CD14-positive monocyte (primary cell): ENCODE results near the gene HYKK. TPM values are rescaled to one million over a fixed set of nuclear protein-coding genes. Genes with fewer than 3 reads are reported as not detected.

Source experiments
- DNase-seq, 3 donors: peaks; one replicate each; pipeline ENCODE4 v3.0.0-alpha.2; 2011 to 2022
- H2AFZ ChIP-seq: 2 replicates; pipeline ENCODE4 v1.6.0; 2012; ENCODE audit warnings: mild to moderate bottlenecking, low read depth, low read length, inconsistent platforms; ENCODE audit not compliant: insufficient read depth, poor library complexity, severe bottlenecking
- H3K27ac ChIP-seq, 2 donors: 1 replicate in 1 of 2; 2 replicates in 1 of 2; pipeline ENCODE4 v1.5.1; 2012 to 2013; ENCODE audit warnings: low read length in 2 of 2, control low read depth in 1 of 2, inconsistent platforms in 1 of 2, low read depth in 1 of 2, mild to moderate bottlenecking in 1 of 2
- H3K27me3 ChIP-seq, 2 donors: one replicate each; pipeline versions ENCODE4 v1.6.0 to v1.6.1; 2011 to 2013; ENCODE audit warnings: low read length in 2 of 2; ENCODE audit not compliant: control insufficient read depth in 2 of 2, insufficient read depth in 2 of 2
- H3K36me3 ChIP-seq, 2 donors: replicated peaks in 1 of 2; 1 replicate in 1 of 2; 2 replicates in 1 of 2; pipeline versions ENCODE4 v1.5.1 to v1.6.1; 2012 to 2013; ENCODE audit warnings: low read length in 2 of 2, control low read depth in 1 of 2, inconsistent platforms in 1 of 2, mild to moderate bottlenecking in 1 of 2; ENCODE audit not compliant: insufficient read depth in 2 of 2, control insufficient read depth in 1 of 2
- H3K4me1 ChIP-seq, 2 donors: 1 replicate in 1 of 2; 2 replicates in 1 of 2; pipeline versions ENCODE4 v1.5.1 to v1.6.1; 2012 to 2013; ENCODE audit warnings: low read length in 2 of 2, control low read depth in 1 of 2, inconsistent platforms in 1 of 2, mild to moderate bottlenecking in 1 of 2, moderate library complexity in 1 of 2; ENCODE audit not compliant: insufficient read depth in 2 of 2, control insufficient read depth in 1 of 2
- H3K4me2 ChIP-seq: replicated peaks from 2 replicates; pipeline ENCODE3; 2012; ENCODE audit warnings: low read length, moderate library complexity, mild to moderate bottlenecking; ENCODE audit not compliant: poor library complexity, severe bottlenecking; ENCODE audit errors: extremely low read depth
- H3K4me3 ChIP-seq, 3 experiments: fragments of 200-600 bp in 1 of 3; sonication (generic) in 1 of 3; replicated peaks in 1 of 3; 1 replicate in 2 of 3; 2 replicates in 1 of 3; pipeline ENCODE4 v1.5.1; 2011 to 2013; ENCODE audit warnings: low read length in 3 of 3, mild to moderate bottlenecking in 3 of 3, control low read depth in 2 of 3, low read depth in 2 of 3, inconsistent platforms in 1 of 3, moderate library complexity in 1 of 3
- H3K79me2 ChIP-seq: 2 replicates; pipeline ENCODE4 v1.6.0; 2012; ENCODE audit warnings: mild to moderate bottlenecking, control low read depth, inconsistent platforms, low read length, moderate library complexity; ENCODE audit not compliant: insufficient read depth
- H3K9ac ChIP-seq: 2 replicates; pipeline ENCODE4 v1.6.0; 2017; ENCODE audit warnings: low read length, mild to moderate bottlenecking; ENCODE audit not compliant: insufficient read depth, poor library complexity, severe bottlenecking
- H3K9me3 ChIP-seq, 2 donors: replicated peaks in 1 of 2; 1 replicate in 1 of 2; 2 replicates in 1 of 2; pipeline versions ENCODE4 v1.5.1 to v1.6.1; 2012 to 2013; ENCODE audit warnings: low read length in 2 of 2, control low read depth in 1 of 2; ENCODE audit not compliant: control insufficient read depth in 1 of 2, insufficient read depth in 1 of 2
- H4K20me1 ChIP-seq: 2 replicates; pipeline ENCODE4 v1.6.0; 2012; ENCODE audit warnings: mild to moderate bottlenecking, low read length, control low read depth, moderate library complexity; ENCODE audit not compliant: insufficient read depth
- H3K27ac Mint-ChIP-seq, 7 donors: one replicate each; pipeline ENCODE4 v1.8.0; 2020; ENCODE audit warnings: mild to moderate bottlenecking in 7 of 7, mixed read lengths in 7 of 7, moderate library complexity in 6 of 7, inconsistent platforms in 2 of 7
- H3K27me3 Mint-ChIP-seq, 3 donors: one replicate each; pipeline ENCODE4 v1.8.0; 2021 to 2022; ENCODE audit warnings: low read depth in 3 of 3, mild to moderate bottlenecking in 3 of 3, mixed read lengths in 3 of 3, moderate library complexity in 3 of 3, inconsistent platforms in 1 of 3
- H3K36me3 Mint-ChIP-seq, 2 donors: one replicate each; pipeline ENCODE4 v1.8.0; 2020; ENCODE audit warnings: mixed read lengths in 2 of 2, inconsistent platforms in 1 of 2, mild to moderate bottlenecking in 1 of 2
- H3K4me1 Mint-ChIP-seq: one replicate; pipeline ENCODE4 v1.8.0; 2020; ENCODE audit warnings: mild to moderate bottlenecking, mixed read lengths
- H3K4me3 Mint-ChIP-seq, 2 donors: one replicate each; pipeline ENCODE4 v1.8.0; 2020; ENCODE audit warnings: mild to moderate bottlenecking in 2 of 2, mixed read lengths in 2 of 2, moderate library complexity in 1 of 2
- H3K9me3 Mint-ChIP-seq, 7 donors: one replicate each; pipeline ENCODE4 v1.8.0; 2020 to 2022; ENCODE audit warnings: mixed read lengths in 7 of 7, mild to moderate bottlenecking in 6 of 7, moderate library complexity in 6 of 7, inconsistent platforms in 2 of 7
- WGBS: methylation state at CpG from one replicate; pipeline ENCODE4 v1.1.5; 2013; ENCODE audit warnings: missing lambda C conversion rate; ENCODE audit not compliant: insufficient coverage; 5-methylcytosine and 5-hydroxymethylcytosine counted together
- intact Hi-C, 2 donors: fragments of 100-400 bp; cut with micrococcal nuclease; formaldehyde crosslinking; loops; one replicate each; pipeline versions ENCODE4 v1.15.0 to v1.15.1; 2023
- polyA plus RNA-seq, 3 donors: library from polyadenylated mRNA; depleted of rRNA in 1 of 3; unstranded in 2 of 3; stranded (reverse) in 1 of 3; fragments of 300-500 nt in 2 of 3; fragments of >200 nt in 1 of 3; fragmentation: Illumina TruSeq in 2 of 3; gene quantifications; 1 replicate in 2 of 3; 2 replicates in 1 of 3; pipeline ENCODE4 v1.2.3, GENCODE V29; 2012 to 2021
- TF ChIP-seq, protein P1 (sequence below): fragments of 200-600 bp; IDR thresholded peaks from one replicate; pipeline ENCODE4 v1.8.0; 2022; ENCODE audit warnings: antibody characterized with exemption, mild to moderate bottlenecking

HYKK gene
- polyA plus RNA-seq, 3 donors = 0.04 TPM; not detected in 2

DNA sequence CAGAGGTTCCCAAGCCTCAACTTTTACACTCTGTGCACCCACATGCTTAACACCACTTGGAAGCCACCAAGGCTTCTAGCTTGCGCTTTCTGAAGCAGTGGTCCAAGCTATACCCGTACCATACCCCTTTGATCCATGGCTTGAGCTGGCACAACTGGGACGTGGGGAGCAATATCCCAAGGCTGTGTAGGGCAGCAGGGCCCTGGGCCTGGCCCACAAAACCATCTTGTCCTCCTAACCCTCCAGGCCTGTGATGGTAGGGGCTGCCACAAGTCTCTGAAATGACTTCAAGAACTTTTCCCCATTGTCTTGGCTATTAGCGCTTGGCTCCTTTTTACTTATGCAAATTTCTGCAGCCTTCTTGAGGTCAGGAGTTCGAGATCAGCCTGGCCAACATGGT is 16.9 kb downstream of the HYKK start:
- TF ChIP-seq, protein P1, sequence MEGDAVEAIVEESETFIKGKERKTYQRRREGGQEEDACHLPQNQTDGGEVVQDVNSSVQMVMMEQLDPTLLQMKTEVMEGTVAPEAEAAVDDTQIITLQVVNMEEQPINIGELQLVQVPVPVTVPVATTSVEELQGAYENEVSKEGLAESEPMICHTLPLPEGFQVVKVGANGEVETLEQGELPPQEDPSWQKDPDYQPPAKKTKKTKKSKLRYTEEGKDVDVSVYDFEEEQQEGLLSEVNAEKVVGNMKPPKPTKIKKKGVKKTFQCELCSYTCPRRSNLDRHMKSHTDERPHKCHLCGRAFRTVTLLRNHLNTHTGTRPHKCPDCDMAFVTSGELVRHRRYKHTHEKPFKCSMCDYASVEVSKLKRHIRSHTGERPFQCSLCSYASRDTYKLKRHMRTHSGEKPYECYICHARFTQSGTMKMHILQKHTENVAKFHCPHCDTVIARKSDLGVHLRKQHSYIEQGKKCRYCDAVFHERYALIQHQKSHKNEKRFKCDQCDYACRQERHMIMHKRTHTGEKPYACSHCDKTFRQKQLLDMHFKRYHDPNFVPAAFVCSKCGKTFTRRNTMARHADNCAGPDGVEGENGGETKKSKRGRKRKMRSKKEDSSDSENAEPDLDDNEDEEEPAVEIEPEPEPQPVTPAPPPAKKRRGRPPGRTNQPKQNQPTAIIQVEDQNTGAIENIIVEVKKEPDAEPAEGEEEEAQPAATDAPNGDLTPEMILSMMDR = no peak
- Histone ChIP-seq H3K9ac (no peak overlapping the region), H3K79me2 (no peaks in the 10 kb centered on the region), H3K9me3 (peaks cover 0 to 5% of the 10 kb centered on the region in 2 donors), H2AFZ (no peak overlapping the region), H3K4me1 (no peaks in the 10 kb centered on the region), H3K4me3 (no peak overlapping the region), H3K36me3 (no peaks in the 10 kb centered on the region), H3K27me3 (no peaks in the 10 kb centered on the region), H4K20me1 (no peaks in the 10 kb centered on the region), H3K27ac (no peak overlapping the region), H3K4me2 (no peak overlapping the region)
- Mint-ChIP-seq H3K36me3 (no peaks in the 10 kb centered on the region), H3K27ac (peak overlapping the region in 1 of 7 donors; percentile 38), H3K9me3 (peaks cover 0 to 11% (median 5%) of the 10 kb centered on the region in 7 donors), H3K27me3 (peaks cover 0 to 7% (median 2%) of the 10 kb centered on the region in 3 donors), H3K4me3 (no peak overlapping the region), H3K4me1 (no peaks in the 10 kb centered on the region)
- WGBS = 83% methylated on average over 3 of the region's 5 CpGs
- DNase-seq = no peak
- intact Hi-C loops = no loop called here

DNA sequence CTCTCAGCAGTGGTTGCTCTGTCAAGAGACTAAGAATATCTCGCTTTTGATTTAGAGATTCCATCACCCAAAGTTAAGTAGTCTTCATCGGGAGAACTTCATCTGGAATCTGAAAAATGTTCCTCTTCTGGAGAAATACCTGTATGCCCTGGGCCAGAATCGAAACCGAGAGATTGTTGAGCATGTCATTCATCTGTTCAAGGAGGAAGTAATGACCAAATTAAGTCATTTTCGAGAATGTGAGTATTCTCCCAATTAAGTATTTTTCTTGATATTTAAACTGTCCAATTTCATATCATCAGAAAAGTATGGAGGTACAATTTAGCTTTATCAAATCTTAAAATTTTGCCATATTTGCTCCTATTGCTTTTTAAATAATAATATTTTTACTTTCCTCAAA is 19.9 kb downstream of the HYKK start:
- Histone ChIP-seq H3K79me2 (no peaks in the 10 kb centered on the region), H3K4me3 (no peak overlapping the region), H3K27ac (no peak overlapping the region), H3K4me1 (no peaks in the 10 kb centered on the region), H3K27me3 (no peaks in the 10 kb centered on the region), H3K36me3 (no peaks in the 10 kb centered on the region), H2AFZ (no peak overlapping the region), H3K9ac (no peak overlapping the region), H3K4me2 (no peak overlapping the region), H4K20me1 (no peaks in the 10 kb centered on the region), H3K9me3 (peaks cover 0 to 5% of the 10 kb centered on the region in 2 donors)
- WGBS = 95% methylated on average over 4 of the region's 5 CpGs
- Mint-ChIP-seq H3K4me3 (no peak overlapping the region), H3K27me3 (peaks cover 0 to 7% (median 2%) of the 10 kb centered on the region in 3 donors), H3K9me3 (peaks cover 0 to 11% (median 5%) of the 10 kb centered on the region in 7 donors), H3K4me1 (no peaks in the 10 kb centered on the region), H3K36me3 (no peaks in the 10 kb centered on the region), H3K27ac (no peak overlapping the region)
- TF ChIP-seq, protein P1 = no peak
- no peak for DNase-seq
- intact Hi-C loops = no loop called here
